PFSK-1 (cell line): Measurements from ENCODE around the gene PCNT.

Source experiments
- POLR2AphosphoS5 ChIP-seq: IDR thresholded peaks from 2 replicates; pipeline ENCODE4 v1.6.1; 2012; ENCODE audit warnings: low read depth, mild to moderate bottlenecking, control low read depth, low read length, moderate library complexity
- REST ChIP-seq, 2 experiments: IDR thresholded peaks; 2 replicates each; pipeline versions ENCODE4 v1.6.1 to v1.8.0; 2011 to 2012; ENCODE audit warnings: low read depth in 2 of 2, low read length in 2 of 2, control low read depth in 1 of 2, inconsistent platforms in 1 of 2, mild to moderate bottlenecking in 1 of 2, moderate library complexity in 1 of 2; ENCODE audit not compliant: insufficient read depth in 1 of 2

GRCh38 chr21:46323227-46323709 is 688 bp upstream of the PCNT start:
- no peak for TF ChIP-seq POLR2AphosphoS5
- TF ChIP-seq REST (IDR thresholded peaks at IDR 0.05; ENCODE audit: insufficient read depth in 1 of 2, low read depth in 2 of 2, low read length in 2 of 2): no peak
